ENCODE results near the gene CHD8. TPM values are rescaled to one million over a fixed set of nuclear protein-coding genes. Genes with fewer than 3 reads are reported as not detected.
A peak's percentile ranks its signal among the peaks of the same experiment; 100 is the strongest.

Gene CHD8
- total and polyA plus RNA-seq, 2 of the 13 experiments (the other 11 are each of a cell fraction or from before 2014, with no cell fraction given) = 35.1 to 79.6 TPM

GRCh38 chr14:21455912-21456667, at the start of gene CHD8 (continued):
- peak; percentile 87; the same call in 1 of the 2 replicates for TF ChIP-seq ZNF670 (CRISPR knock-in tag; IDR thresholded peaks at IDR 0.05; ENCODE audit: borderline replicate concordance)
- TF ChIP-seq ZNF746 (CRISPR knock-in tag; IDR thresholded peaks at IDR 0.05) = no peak; the same call in 1 of the 2 replicates
- TF ChIP-seq MTERF4 (CRISPR knock-in tag; IDR thresholded peaks at IDR 0.05) = peak; percentile 75; the same call in 1 of the 2 replicates
- no peak for TF ChIP-seq CERS6 (CRISPR knock-in tag; IDR thresholded peaks at IDR 0.05)
- 0 out of 2 replicates have a peak, but pooled peaks have one; percentile 1 for TF ChIP-seq KLF13 (CRISPR knock-in tag; IDR thresholded peaks at IDR 0.05)
- TF ChIP-seq ZNF800 (CRISPR knock-in tag; IDR thresholded peaks at IDR 0.05) = peak; percentile 35; the same call in 1 of the 2 replicates
- TF ChIP-seq NFYB (CRISPR knock-in tag; IDR thresholded peaks at IDR 0.05) = peak; percentile 98
- no peak for TF ChIP-seq GLMP (CRISPR knock-in tag; IDR thresholded peaks at IDR 0.05; ENCODE audit: borderline replicate concordance)
- no peak for TF ChIP-seq ZNF713 (CRISPR knock-in tag; IDR thresholded peaks at IDR 0.05)
- TF ChIP-seq ZNF737 (CRISPR knock-in tag; IDR thresholded peaks at IDR 0.05; ENCODE audit: borderline replicate concordance) = no peak; the same call in 1 of the 2 replicates
- TF ChIP-seq NR1H2 (CRISPR knock-in tag; IDR thresholded peaks at IDR 0.05; ENCODE audit: borderline replicate concordance, low read depth) = no peak
- TF ChIP-seq ZC3H4 (CRISPR knock-in tag; IDR thresholded peaks at IDR 0.05; ENCODE audit: borderline replicate concordance) = peak; percentile 65; the same call in 1 of the 2 replicates
- no peak for TF ChIP-seq MED8 (CRISPR knock-in tag; IDR thresholded peaks at IDR 0.05; ENCODE audit: insufficient replicate concordance)
- TF ChIP-seq POLR2G (IDR thresholded peaks at IDR 0.05; ENCODE audit: low read depth, low read length) = peak; percentile 97
- no peak for TF ChIP-seq HOXA7 (CRISPR knock-in tag; IDR thresholded peaks at IDR 0.05)
- TF ChIP-seq ZNF563 (CRISPR knock-in tag; IDR thresholded peaks at IDR 0.05) = peak; percentile 18
- peak; percentile 99 for TF ChIP-seq KAT8 (CRISPR knock-in tag; IDR thresholded peaks at IDR 0.05)
- TF ChIP-seq ZUFSP (CRISPR knock-in tag; IDR thresholded peaks at IDR 0.05; ENCODE audit: borderline replicate concordance) = no peak
- no peak for TF ChIP-seq ZNF276 (CRISPR knock-in tag; IDR thresholded peaks at IDR 0.05; ENCODE audit: low read depth)
- no peak for TF ChIP-seq ZNF660 (CRISPR knock-in tag; IDR thresholded peaks at IDR 0.05; ENCODE audit: borderline replicate concordance, low read depth)
